Neutrophil (primary cell): Measurements from ENCODE around the gene ONECUT3.

ENCODE experiments used
- H3K27ac ChIP-seq: fragments of 200-600 bp; sonication (generic); 2 replicates; pipeline ENCODE4 v1.5.1; 2016; ENCODE audit warnings: mild to moderate bottlenecking, moderate library complexity
- H3K27me3 ChIP-seq: fragments of 200-600 bp; sonication (generic); 2 replicates; pipeline ENCODE4 v1.6.0; 2016; ENCODE audit warnings: mild to moderate bottlenecking
- H3K36me3 ChIP-seq: fragments of 200-600 bp; sonication (generic); 2 replicates; pipeline ENCODE4 v1.5.1; 2017
- H3K4me1 ChIP-seq, 2 experiments: fragments of 200-600 bp in 1 of 2; sonication (generic) in 1 of 2; 1 replicate in 1 of 2; 2 replicates in 1 of 2; pipeline versions ENCODE4 v1.5.1 to v1.6.1; 2013 to 2016; ENCODE audit warnings: low read depth in 1 of 2, low read length in 1 of 2, mild to moderate bottlenecking in 1 of 2, moderate library complexity in 1 of 2; ENCODE audit not compliant: control insufficient read depth in 1 of 2, insufficient read depth in 1 of 2
- H3K4me3 ChIP-seq, 2 experiments: fragments of 200-600 bp in 1 of 2; sonication (generic) in 1 of 2; 1 replicate in 1 of 2; 2 replicates in 1 of 2; pipeline ENCODE4 v1.5.1; 2013 to 2016; ENCODE audit warnings: low read depth in 1 of 2, low read length in 1 of 2, mild to moderate bottlenecking in 1 of 2, moderate library complexity in 1 of 2
- H3K9me3 ChIP-seq: fragments of 200-600 bp; sonication (generic); 2 replicates; pipeline ENCODE4 v1.5.1; 2016
- CTCF ChIP-seq: fragments of 200-600 bp; sonication (generic); IDR thresholded peaks from 2 replicates; pipeline ENCODE4 v1.5.1; 2016; ENCODE audit warnings: antibody characterized with exemption

The ONECUT3 gene

GRCh38 chr19:1783354-1783753, 30.0 kb downstream of the ONECUT3 start:
- TF ChIP-seq CTCF = no peak
- H3K4me1 ChIP-seq = no peaks in the 10 kb centered on the region
- H3K27me3 ChIP-seq = peaks cover 94% of the 10 kb centered on the region
- no peak overlapping the region for H3K27ac ChIP-seq
- H3K4me3 ChIP-seq = no peak overlapping the region
- H3K36me3 ChIP-seq = no peaks in the 10 kb centered on the region
- H3K9me3 ChIP-seq = no peaks in the 10 kb centered on the region

GRCh38 chr19:1783874-1784273, 30.6 kb downstream of the ONECUT3 start:
- H3K4me1 ChIP-seq = no peaks in the 10 kb centered on the region
- H3K27ac ChIP-seq = no peak overlapping the region
- peaks cover 94% of the 10 kb centered on the region for H3K27me3 ChIP-seq
- no peaks in the 10 kb centered on the region for H3K36me3 ChIP-seq
- no peak for TF ChIP-seq CTCF
- H3K4me3 ChIP-seq = no peak overlapping the region
- no peaks in the 10 kb centered on the region for H3K9me3 ChIP-seq

- no peaks in the 10 kb centered on the region for H3K36me3 ChIP-seq
- no peak for TF ChIP-seq CTCF
- H3K27ac ChIP-seq = no peak overlapping the region
- peaks cover 92% of the 10 kb centered on the region for H3K27me3 ChIP-seq
- H3K9me3 ChIP-seq = no peaks in the 10 kb centered on the region
- H3K4me3 ChIP-seq = no peak overlapping the region
- no peaks in the 10 kb centered on the region for H3K4me1 ChIP-seq
Observed at GRCh38 chr19:1785310-1785709, 32.0 kb downstream of the ONECUT3 start.

GRCh38 chr19:1786668-1787067, 33.4 kb downstream of the ONECUT3 start:
- no peak overlapping the region for H3K4me3 ChIP-seq
- H3K27me3 ChIP-seq = peaks cover 89% of the 10 kb centered on the region
- no peak overlapping the region for H3K27ac ChIP-seq
- TF ChIP-seq CTCF = no peak
- H3K4me1 ChIP-seq = no peaks in the 10 kb centered on the region
- no peaks in the 10 kb centered on the region for H3K9me3 ChIP-seq
- no peaks in the 10 kb centered on the region for H3K36me3 ChIP-seq

GRCh38 chr19:1787116-1787515, 33.8 kb downstream of the ONECUT3 start:
- Histone ChIP-seq H3K9me3 (no peaks in the 10 kb centered on the region), H3K27ac (no peak overlapping the region), H3K27me3 (peaks cover 89% of the 10 kb centered on the region), H3K4me1 (no peaks in the 10 kb centered on the region), H3K36me3 (no peaks in the 10 kb centered on the region), H3K4me3 (no peak overlapping the region)
- no peak for TF ChIP-seq CTCF
